Fibroblast of mammary gland (primary cell): ENCODE data around the gene HOXC10.

Experiments
- DNase-seq: peaks from one replicate; pipeline ENCODE4 v3.0.0-alpha.2; 2010; ENCODE audit warnings: low read depth
- H3K4me3 ChIP-seq: 2 replicates; pipeline ENCODE4 v1.5.1; 2011; ENCODE audit warnings: low read depth, mild to moderate bottlenecking, low read length, moderate library complexity; ENCODE audit not compliant: control insufficient read depth
- TF ChIP-seq, protein P1 (sequence below): conservative IDR thresholded peaks from 2 replicates; pipeline ENCODE4 v1.5.1; 2011; ENCODE audit warnings: low read depth, low read length, inconsistent platforms; ENCODE audit not compliant: control insufficient read depth, insufficient read depth

The HOXC10 gene

DNA sequence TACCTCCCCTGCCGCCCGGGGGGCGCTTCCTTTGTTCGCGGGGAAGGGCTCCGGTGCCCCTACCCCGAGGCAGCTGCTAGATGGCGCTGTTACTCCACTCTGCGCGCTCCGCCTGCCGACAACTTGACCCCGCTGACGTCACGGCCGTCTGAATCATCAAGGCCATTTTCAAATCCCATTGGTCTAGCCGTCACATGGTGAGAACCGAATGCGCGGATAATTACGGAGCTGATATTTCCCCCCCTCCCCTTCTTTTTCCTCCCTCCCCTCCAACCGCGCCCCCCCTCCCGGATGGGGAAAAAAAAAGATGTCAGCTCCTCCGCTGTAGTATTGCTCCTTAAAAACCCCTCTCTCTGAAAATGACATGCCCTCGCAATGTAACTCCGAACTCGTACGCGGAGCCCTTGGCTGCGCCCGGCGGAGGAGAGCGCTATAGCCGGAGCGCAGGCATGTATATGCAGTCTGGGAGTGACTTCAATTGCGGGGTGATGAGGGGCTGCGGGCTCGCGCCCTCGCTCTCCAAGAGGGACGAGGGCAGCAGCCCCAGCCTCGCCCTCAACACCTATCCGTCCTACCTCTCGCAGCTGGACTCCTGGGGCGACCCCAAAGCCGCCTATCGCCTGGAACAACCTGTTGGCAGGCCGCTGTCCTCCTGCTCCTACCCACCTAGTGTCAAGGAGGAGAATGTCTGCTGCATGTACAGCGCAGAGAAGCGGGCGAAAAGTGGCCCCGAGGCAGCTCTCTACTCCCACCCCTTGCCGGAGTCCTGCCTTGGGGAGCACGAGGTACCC, at the start of gene HOXC10:
Gene HOXC10 (plus strand): TSS at position 246 of the 791 bp plus-strand sequence. CDS start 114 bp downstream, at position 360.
- peak within 1 kb of the TSS; percentile 69 for H3K4me3 ChIP-seq
- peak; percentile 97 for DNase-seq
- TF ChIP-seq, protein P1, sequence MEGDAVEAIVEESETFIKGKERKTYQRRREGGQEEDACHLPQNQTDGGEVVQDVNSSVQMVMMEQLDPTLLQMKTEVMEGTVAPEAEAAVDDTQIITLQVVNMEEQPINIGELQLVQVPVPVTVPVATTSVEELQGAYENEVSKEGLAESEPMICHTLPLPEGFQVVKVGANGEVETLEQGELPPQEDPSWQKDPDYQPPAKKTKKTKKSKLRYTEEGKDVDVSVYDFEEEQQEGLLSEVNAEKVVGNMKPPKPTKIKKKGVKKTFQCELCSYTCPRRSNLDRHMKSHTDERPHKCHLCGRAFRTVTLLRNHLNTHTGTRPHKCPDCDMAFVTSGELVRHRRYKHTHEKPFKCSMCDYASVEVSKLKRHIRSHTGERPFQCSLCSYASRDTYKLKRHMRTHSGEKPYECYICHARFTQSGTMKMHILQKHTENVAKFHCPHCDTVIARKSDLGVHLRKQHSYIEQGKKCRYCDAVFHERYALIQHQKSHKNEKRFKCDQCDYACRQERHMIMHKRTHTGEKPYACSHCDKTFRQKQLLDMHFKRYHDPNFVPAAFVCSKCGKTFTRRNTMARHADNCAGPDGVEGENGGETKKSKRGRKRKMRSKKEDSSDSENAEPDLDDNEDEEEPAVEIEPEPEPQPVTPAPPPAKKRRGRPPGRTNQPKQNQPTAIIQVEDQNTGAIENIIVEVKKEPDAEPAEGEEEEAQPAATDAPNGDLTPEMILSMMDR, result peak; percentile 76

DNA sequence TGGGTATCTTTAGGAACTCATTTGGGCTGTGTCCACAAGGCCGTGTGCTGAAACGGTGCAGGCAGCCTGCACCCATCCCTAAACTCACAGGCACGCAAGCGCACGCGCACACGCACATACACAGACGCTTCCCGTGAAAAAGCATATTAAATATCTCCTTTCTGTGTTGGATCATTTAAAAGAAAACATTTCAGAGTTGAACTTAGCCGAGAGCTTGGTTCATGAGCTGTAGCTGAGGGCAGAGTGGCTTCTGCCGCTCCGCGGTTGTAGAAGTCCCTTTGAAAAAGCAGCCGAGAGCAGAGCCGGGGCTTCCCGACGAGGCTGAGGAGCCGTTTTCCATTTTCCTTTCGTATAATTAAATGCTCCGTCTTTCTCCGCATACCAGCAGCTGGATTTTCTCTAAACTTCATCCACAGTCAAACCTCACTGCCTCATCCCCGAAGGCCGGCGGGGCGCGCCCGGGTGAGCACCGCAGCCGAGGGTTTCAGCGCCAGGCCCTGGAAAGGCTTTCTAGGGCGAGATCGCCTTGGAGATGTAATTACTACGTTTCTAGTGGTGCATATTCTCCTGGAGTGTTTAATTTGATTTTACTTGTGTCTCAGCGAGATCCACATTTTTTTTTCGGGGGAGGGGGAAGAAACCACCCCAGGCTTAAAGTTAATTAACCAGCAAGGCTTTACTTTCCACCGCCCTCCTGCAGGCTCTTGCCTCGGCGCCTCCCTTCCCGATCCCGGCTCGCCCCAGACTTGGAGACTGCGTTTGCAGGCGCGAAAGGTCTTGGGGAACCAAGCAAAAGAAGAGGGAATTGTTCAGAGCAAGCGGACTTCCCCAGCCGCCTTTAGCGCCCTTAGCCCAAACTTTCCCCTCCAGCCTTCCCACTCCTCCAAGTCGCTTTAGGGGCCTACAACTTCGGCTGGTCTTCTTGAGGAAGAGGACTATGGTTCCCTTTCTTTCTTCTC, 49.3 kb upstream of the HOXC10 start:
- TF ChIP-seq, protein P1, result no peak
- no peak for DNase-seq
- no peak overlapping the region for H3K4me3 ChIP-seq

DNA sequence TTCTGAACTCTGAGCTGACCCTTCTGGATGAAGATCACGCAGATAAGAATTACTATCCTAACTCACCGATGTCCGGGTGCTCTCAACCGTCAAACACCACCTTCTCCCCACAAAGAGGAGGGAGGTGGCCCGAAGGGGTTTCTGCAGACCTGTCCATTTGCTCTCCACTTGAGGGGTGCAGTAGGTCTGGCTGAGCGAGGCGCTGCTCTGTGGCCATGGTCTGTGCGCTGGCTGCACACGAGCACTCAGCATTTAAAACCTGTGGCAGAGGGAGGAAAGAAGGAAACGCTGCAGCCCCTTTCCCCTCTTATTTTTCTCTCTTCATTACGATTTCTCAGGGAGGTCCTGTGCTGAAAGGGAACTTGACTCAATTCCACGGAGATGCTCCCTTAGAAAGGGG, 47.8 kb upstream of the HOXC10 start:
- no peak overlapping the region for H3K4me3 ChIP-seq
- TF ChIP-seq, protein P1, result no peak
- DNase-seq, result no peak

DNA sequence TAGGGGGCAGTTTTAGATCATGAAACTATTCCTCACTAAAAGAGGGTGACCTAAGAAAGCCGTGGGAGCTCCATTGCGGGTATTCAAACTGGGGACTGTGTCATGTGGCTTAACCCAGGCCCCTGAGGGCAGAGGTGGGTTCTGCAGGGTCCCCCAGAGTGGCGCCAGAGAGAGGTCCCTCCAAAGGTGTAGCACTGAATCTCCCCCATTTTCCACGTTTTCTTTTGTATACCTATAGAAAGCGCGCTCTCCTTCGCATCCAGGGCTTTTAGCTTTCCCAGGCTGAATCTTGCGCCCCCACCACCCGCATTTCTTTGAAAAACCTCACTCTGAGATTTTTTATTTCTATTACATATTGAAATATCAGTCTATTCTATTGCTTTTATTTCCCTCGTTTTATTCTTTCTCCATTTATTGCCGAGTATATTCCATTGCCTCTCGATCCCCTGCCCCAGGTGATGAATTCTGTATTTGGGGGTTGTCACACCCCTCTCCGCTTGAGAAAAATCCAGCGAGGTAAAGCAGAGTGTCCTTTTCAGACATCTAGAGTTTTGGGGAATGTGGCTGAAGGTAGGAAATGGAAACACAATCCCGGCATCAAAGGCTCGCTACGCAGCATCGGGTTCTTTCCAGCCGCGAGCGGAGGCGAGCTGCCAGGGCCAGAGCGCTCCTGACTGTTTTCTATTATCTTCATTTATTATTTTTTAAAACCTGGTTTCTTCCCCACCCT, 47.2 kb upstream of the HOXC10 start:
- TF ChIP-seq, protein P1, result no peak
- no peak overlapping the region for H3K4me3 ChIP-seq
- no peak for DNase-seq

DNA sequence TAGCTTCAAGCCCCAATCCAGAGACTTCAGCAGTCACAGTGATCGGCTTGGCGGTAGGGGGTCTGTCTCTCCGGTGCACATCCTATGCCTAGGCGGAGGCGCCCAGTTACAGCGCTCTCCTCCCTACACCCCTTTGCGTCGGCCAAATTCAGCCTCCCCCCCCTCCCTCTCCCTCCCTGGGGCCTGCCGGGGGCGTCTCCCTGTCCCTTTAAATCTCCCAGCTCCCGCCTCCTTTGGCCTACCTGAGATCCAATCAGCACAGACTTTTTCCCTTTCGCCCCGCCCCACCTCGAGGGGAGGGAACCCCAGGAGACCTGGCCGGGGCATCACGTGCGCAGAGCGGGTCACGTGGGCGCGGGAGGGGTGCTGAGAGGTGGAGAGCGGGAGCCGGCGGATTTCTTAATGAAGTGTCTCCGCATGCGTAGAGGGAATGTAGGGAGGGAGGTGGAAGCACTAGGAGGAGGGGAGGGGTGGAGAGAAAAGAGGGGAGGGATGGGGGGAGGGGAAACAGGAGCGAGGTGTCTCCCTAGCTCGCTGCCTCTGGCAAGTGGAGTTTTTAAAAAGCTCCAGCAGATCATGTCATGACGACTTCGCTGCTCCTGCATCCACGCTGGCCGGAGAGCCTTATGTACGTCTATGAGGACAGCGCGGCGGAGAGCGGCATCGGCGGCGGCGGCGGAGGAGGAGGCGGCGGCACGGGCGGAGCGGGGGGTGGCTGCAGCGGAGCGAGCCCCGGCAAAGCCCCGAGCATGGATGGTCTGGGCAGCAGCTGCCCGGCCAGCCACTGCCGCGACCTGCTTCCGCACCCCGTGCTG, 46.4 kb upstream of the HOXC10 start, which contains the start of gene HOXC13:
Gene HOXC13 (plus strand): TSS at position 506 of the 815 bp plus-strand sequence. CDS start 76 bp downstream, at position 582.
- no peak within 1 kb of the TSS for H3K4me3 ChIP-seq
- TF ChIP-seq, protein P1, result no peak
- peak; percentile 68 for DNase-seq
